Measurements from ENCODE around the gene MISFA. TPM values are rescaled to one million over a fixed set of nuclear protein-coding genes. Genes with fewer than 3 reads are reported as not detected.

The MISFA gene
- total RNA-seq, 1 donor from 2014 or later: 4.4 TPM

- TF ChIP-seq, protein P1, sequence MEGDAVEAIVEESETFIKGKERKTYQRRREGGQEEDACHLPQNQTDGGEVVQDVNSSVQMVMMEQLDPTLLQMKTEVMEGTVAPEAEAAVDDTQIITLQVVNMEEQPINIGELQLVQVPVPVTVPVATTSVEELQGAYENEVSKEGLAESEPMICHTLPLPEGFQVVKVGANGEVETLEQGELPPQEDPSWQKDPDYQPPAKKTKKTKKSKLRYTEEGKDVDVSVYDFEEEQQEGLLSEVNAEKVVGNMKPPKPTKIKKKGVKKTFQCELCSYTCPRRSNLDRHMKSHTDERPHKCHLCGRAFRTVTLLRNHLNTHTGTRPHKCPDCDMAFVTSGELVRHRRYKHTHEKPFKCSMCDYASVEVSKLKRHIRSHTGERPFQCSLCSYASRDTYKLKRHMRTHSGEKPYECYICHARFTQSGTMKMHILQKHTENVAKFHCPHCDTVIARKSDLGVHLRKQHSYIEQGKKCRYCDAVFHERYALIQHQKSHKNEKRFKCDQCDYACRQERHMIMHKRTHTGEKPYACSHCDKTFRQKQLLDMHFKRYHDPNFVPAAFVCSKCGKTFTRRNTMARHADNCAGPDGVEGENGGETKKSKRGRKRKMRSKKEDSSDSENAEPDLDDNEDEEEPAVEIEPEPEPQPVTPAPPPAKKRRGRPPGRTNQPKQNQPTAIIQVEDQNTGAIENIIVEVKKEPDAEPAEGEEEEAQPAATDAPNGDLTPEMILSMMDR (conservative IDR thresholded peaks at IDR 0.05): no peak
- no peak for DNase-seq (ENCODE audit: low read depth, low spot score)
- Mint-ChIP-seq H3K4me1 (no peaks in the 10 kb centered on the region), H3K27me3 (ENCODE audit: low read depth) (no peaks in the 10 kb centered on the region), H3K9me3 (no peaks in the 10 kb centered on the region), H3K36me3 (ENCODE audit: low read depth) (peaks cover 10% of the 10 kb centered on the region), H3K4me3 (no peak overlapping the region), H3K27ac (ENCODE audit: unreplicated experiment) (no peak overlapping the region)
These were observed 12.8 kb downstream of the MISFA start for GRCh38 chr11:18612394-18612793.

GRCh38 chr11:18614667-18615066 lies 15.1 kb downstream of the MISFA start:
- Mint-ChIP-seq H3K36me3 (ENCODE audit: low read depth) (peaks cover 10% of the 10 kb centered on the region), H3K27me3 (ENCODE audit: low read depth) (no peaks in the 10 kb centered on the region), H3K4me3 (no peak overlapping the region), H3K27ac (ENCODE audit: unreplicated experiment) (no peak overlapping the region), H3K4me1 (no peaks in the 10 kb centered on the region), H3K9me3 (no peaks in the 10 kb centered on the region)
- DNase-seq (ENCODE audit: low read depth, low spot score): no peak
- TF ChIP-seq, protein P1 (conservative IDR thresholded peaks at IDR 0.05): no peak

DNA sequence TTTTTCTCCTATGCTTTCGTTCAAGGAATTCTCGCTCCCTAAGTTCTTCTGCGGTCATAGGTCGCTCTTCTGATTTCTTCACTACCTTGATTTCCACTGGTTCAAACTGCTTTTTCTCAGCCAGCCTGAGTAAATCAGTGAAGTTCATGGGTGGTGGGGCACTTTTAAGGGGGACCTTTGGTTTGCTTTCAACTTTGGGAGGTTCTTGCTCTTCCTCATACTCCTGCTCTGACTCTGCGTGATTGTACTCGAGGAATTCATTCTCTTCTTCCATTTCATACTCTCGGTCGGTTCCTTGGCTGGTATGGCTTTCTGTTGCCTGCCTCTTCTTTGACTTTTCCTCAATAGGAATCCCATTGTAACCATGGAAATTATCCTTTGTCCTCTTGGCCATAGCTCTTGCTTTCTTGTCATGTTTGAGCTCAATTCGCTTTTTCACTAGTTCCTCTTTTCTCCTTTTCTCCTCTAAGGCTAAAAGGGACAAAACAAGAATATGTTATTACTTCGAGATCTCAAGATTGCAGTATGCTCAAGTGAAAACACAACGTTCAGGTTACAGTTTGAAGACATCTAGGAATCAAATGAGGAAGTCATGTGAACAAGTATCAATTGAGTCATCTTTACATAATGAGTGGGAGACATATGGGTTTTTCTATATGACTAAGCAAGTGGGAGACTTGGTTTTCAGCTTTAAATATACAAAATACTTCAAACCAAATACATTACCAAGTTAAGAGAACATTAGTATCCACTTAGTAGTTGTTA lies 16.2 kb downstream of the MISFA start:
- Mint-ChIP-seq H3K4me1 (no peaks in the 10 kb centered on the region), H3K4me3 (no peak overlapping the region), H3K9me3 (no peaks in the 10 kb centered on the region), H3K36me3 (ENCODE audit: low read depth) (peaks cover 10% of the 10 kb centered on the region), H3K27ac (ENCODE audit: unreplicated experiment) (no peak overlapping the region), H3K27me3 (ENCODE audit: low read depth) (no peaks in the 10 kb centered on the region)
- DNase-seq (ENCODE audit: low read depth, low spot score): no peak
- TF ChIP-seq, protein P1 (conservative IDR thresholded peaks at IDR 0.05): no peak

GRCh38 chr11:18617688-18618341 lies 18.2 kb downstream of the MISFA start:
- TF ChIP-seq, protein P1 (conservative IDR thresholded peaks at IDR 0.05): no peak
- no peak overlapping the region for H3K27ac Mint-ChIP-seq (ENCODE audit: unreplicated experiment)

DNA sequence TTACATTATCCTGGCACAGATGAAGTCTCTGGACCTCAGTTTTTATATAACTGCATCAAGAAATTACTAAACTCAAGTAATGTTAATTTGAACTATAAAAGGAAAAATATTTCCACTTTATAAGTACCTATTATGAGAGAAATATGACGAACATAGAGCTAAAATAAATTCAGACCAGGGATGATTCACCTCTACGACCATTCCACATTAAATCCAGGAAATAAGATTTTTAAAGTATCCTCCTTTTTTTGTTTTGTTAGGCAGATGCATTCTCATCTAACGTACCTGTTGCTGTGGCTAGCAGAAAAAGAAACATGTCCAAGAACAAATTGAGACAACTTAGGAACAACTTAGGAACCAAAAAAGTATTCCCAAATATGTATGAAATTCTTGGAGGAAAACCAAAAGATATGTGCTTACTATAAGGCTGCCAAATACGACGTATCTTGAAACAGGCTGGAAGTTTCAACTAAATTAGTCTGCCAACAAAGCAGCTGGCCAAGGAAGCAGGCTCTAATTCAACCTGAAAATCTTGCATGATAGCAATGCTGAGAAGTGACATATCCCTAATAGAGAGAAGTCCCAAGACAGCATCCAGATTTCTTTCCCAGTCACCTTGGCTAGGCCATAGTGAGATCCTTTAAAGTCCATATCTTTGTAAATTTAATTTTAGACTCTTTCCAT lies 18.9 kb downstream of the MISFA start:
- DNase-seq (ENCODE audit: low read depth, low spot score): no peak
- no peaks in the 10 kb centered on the region for H3K9me3 Mint-ChIP-seq
- H3K4me1 Mint-ChIP-seq: no peaks in the 10 kb centered on the region
- H3K4me3 Mint-ChIP-seq: no peak overlapping the region
- TF ChIP-seq, protein P1 (conservative IDR thresholded peaks at IDR 0.05): no peak
- no peaks in the 10 kb centered on the region for H3K27me3 Mint-ChIP-seq (ENCODE audit: low read depth)
- no peak overlapping the region for H3K27ac Mint-ChIP-seq (ENCODE audit: unreplicated experiment)
- peaks cover 5% of the 10 kb centered on the region for H3K36me3 Mint-ChIP-seq (ENCODE audit: low read depth)

More at GRCh38 chr11:18617688-18618341, 18.2 kb downstream of the MISFA start:
- H3K9me3 Mint-ChIP-seq: no peaks in the 10 kb centered on the region
- no peaks in the 10 kb centered on the region for H3K27me3 Mint-ChIP-seq (ENCODE audit: low read depth)
- no peak overlapping the region for H3K4me3 Mint-ChIP-seq
- peaks cover 10% of the 10 kb centered on the region for H3K36me3 Mint-ChIP-seq (ENCODE audit: low read depth)
- no peaks in the 10 kb centered on the region for H3K4me1 Mint-ChIP-seq
- no peak for DNase-seq (ENCODE audit: low read depth, low spot score)

Measured in neural crest cell (in vitro differentiated cells).